HCT116 (cell line): ENCODE data around the gene RIMBP2.

Experiments used
- CEBPB ChIP-seq: IDR thresholded peaks from 2 replicates; pipeline ENCODE4 v1.6.1; 2012; ENCODE audit warnings: low read depth
- EGR1 ChIP-seq: IDR thresholded peaks from 2 replicates; pipeline ENCODE4 v1.6.1; 2012; ENCODE audit warnings: low read depth
- EZH2 ChIP-seq: fragments of 200-600 bp; sonication (generic); IDR thresholded peaks from 2 replicates; pipeline ENCODE4 v1.6.1; 2017; ENCODE audit warnings: antibody characterized with exemption, mixed run types
- EZH2phosphoT487 ChIP-seq: fragments of 200-600 bp; IDR thresholded peaks from 2 replicates; pipeline ENCODE4 v1.6.1; 2018; ENCODE audit warnings: antibody characterized with exemption, borderline replicate concordance
- FOSL1 ChIP-seq: IDR thresholded peaks from 2 replicates; pipeline ENCODE4 v1.6.1; 2012; ENCODE audit warnings: low read depth
- POLR2A ChIP-seq: IDR thresholded peaks from 2 replicates; pipeline ENCODE4 v1.7.0; 2011; ENCODE audit warnings: borderline replicate concordance; ENCODE audit not compliant: insufficient read depth, insufficient read length; ENCODE audit errors: extremely low read depth
- POLR2AphosphoS5 ChIP-seq: IDR thresholded peaks from 2 replicates; pipeline ENCODE4 v1.6.1; 2011; ENCODE audit warnings: mild to moderate bottlenecking, low read depth, low read length, moderate library complexity
- RAD21 ChIP-seq: IDR thresholded peaks from 2 replicates; pipeline ENCODE4 v1.6.1; 2012; ENCODE audit warnings: low read depth, mild to moderate bottlenecking
- ZFX ChIP-seq: fragments of 450-650 bp; IDR thresholded peaks from 2 replicates; pipeline ENCODE4 v1.6.1; 2017
- TF ChIP-seq, protein P1 (sequence below), 3 experiments: fragments of 200-600 bp in 1 of 3; sonication (generic) in 1 of 3; IDR thresholded peaks in 2 of 3; conservative IDR thresholded peaks in 1 of 3; 2 replicates each; pipeline ENCODE4 v1.5.1; 2012 to 2017; ENCODE audit warnings: low read depth in 2 of 3, low read length in 2 of 3, antibody characterized with exemption in 1 of 3, borderline replicate concordance in 1 of 3, control low read depth in 1 of 3, mild to moderate bottlenecking in 1 of 3, mixed read lengths in 1 of 3, mixed run types in 1 of 3, moderate library complexity in 1 of 3; ENCODE audit not compliant: insufficient read depth in 1 of 3
- TF ChIP-seq, protein P2 (sequence below): IDR thresholded peaks from 2 replicates; pipeline ENCODE4 v1.6.1; 2012; ENCODE audit warnings: low read depth

DNA sequence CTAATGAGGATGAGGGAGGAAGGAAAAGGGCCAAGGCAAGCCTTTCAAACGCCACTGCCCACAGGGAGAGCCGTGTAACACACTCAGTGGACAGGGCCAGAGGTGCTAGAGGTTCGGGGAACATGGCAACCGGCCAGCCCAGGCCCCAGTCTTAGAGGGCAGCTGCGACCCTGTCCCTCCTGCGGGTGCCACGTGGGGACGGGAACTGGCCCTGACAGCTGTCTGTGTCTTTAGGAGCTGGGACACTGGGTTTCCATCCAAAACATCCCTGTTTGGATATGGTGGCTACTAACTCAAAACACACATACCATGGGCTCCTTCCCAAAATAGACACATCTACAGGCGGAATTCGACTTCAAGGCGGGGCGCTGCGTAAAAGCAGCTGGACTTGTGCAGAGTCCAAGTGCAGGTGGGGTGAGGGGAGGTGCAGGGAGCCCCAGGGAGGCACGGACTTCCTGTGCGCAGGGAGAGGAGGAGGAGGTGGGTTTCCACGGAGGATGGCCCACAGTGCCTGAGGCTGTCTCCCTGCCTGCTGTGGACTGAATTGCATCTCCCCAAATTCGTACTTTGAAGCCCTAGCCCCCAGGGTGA is 193.8 kb downstream of the RIMBP2 start:
- TF ChIP-seq EZH2 (no peak), RAD21 (no peak), CEBPB (no peak), FOSL1 (no peak), EZH2phosphoT487 (no peak), POLR2A (no peak), ZFX (no peak), POLR2AphosphoS5 (no peak), EGR1 (no peak)
- TF ChIP-seq, protein P1, sequence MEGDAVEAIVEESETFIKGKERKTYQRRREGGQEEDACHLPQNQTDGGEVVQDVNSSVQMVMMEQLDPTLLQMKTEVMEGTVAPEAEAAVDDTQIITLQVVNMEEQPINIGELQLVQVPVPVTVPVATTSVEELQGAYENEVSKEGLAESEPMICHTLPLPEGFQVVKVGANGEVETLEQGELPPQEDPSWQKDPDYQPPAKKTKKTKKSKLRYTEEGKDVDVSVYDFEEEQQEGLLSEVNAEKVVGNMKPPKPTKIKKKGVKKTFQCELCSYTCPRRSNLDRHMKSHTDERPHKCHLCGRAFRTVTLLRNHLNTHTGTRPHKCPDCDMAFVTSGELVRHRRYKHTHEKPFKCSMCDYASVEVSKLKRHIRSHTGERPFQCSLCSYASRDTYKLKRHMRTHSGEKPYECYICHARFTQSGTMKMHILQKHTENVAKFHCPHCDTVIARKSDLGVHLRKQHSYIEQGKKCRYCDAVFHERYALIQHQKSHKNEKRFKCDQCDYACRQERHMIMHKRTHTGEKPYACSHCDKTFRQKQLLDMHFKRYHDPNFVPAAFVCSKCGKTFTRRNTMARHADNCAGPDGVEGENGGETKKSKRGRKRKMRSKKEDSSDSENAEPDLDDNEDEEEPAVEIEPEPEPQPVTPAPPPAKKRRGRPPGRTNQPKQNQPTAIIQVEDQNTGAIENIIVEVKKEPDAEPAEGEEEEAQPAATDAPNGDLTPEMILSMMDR (IDR thresholded peaks at IDR 0.05 in 2 of 3, conservative IDR thresholded peaks at IDR 0.05 in 1 of 3; ENCODE audit: borderline replicate concordance in 1 of 3, insufficient read depth in 1 of 3, low read depth in 2 of 3, low read length in 2 of 3): no peak
- TF ChIP-seq, protein P2, sequence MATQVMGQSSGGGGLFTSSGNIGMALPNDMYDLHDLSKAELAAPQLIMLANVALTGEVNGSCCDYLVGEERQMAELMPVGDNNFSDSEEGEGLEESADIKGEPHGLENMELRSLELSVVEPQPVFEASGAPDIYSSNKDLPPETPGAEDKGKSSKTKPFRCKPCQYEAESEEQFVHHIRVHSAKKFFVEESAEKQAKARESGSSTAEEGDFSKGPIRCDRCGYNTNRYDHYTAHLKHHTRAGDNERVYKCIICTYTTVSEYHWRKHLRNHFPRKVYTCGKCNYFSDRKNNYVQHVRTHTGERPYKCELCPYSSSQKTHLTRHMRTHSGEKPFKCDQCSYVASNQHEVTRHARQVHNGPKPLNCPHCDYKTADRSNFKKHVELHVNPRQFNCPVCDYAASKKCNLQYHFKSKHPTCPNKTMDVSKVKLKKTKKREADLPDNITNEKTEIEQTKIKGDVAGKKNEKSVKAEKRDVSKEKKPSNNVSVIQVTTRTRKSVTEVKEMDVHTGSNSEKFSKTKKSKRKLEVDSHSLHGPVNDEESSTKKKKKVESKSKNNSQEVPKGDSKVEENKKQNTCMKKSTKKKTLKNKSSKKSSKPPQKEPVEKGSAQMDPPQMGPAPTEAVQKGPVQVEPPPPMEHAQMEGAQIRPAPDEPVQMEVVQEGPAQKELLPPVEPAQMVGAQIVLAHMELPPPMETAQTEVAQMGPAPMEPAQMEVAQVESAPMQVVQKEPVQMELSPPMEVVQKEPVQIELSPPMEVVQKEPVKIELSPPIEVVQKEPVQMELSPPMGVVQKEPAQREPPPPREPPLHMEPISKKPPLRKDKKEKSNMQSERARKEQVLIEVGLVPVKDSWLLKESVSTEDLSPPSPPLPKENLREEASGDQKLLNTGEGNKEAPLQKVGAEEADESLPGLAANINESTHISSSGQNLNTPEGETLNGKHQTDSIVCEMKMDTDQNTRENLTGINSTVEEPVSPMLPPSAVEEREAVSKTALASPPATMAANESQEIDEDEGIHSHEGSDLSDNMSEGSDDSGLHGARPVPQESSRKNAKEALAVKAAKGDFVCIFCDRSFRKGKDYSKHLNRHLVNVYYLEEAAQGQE: no peak
